Retinal pigment epithelial cell (primary cell): ENCODE measurements around the gene SEMA3E.

Experiments
- DNase-seq: peaks from one replicate; pipeline ENCODE4 v3.0.0-alpha.2; 2010; ENCODE audit warnings: low read depth
- H3K4me3 ChIP-seq: 2 replicates; pipeline ENCODE4 v1.5.1; 2011; ENCODE audit warnings: mild to moderate bottlenecking, low read length, control low read depth, moderate library complexity
- TF ChIP-seq, protein P1 (sequence below): conservative IDR thresholded peaks from 2 replicates; pipeline ENCODE4 v1.5.1; 2011; ENCODE audit warnings: low read depth, low read length, control low read depth, inconsistent platforms

SEMA3E gene

GRCh38 chr7:83492802-83493201, 156.1 kb downstream of the SEMA3E start:
- no peak for DNase-seq
- no peak overlapping the region for H3K4me3 ChIP-seq
- TF ChIP-seq, protein P1, sequence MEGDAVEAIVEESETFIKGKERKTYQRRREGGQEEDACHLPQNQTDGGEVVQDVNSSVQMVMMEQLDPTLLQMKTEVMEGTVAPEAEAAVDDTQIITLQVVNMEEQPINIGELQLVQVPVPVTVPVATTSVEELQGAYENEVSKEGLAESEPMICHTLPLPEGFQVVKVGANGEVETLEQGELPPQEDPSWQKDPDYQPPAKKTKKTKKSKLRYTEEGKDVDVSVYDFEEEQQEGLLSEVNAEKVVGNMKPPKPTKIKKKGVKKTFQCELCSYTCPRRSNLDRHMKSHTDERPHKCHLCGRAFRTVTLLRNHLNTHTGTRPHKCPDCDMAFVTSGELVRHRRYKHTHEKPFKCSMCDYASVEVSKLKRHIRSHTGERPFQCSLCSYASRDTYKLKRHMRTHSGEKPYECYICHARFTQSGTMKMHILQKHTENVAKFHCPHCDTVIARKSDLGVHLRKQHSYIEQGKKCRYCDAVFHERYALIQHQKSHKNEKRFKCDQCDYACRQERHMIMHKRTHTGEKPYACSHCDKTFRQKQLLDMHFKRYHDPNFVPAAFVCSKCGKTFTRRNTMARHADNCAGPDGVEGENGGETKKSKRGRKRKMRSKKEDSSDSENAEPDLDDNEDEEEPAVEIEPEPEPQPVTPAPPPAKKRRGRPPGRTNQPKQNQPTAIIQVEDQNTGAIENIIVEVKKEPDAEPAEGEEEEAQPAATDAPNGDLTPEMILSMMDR = no peak

GRCh38 chr7:83487801-83488200, 161.1 kb downstream of the SEMA3E start:
- no peak overlapping the region for H3K4me3 ChIP-seq
- TF ChIP-seq, protein P1 = no peak
- DNase-seq = no peak

DNA sequence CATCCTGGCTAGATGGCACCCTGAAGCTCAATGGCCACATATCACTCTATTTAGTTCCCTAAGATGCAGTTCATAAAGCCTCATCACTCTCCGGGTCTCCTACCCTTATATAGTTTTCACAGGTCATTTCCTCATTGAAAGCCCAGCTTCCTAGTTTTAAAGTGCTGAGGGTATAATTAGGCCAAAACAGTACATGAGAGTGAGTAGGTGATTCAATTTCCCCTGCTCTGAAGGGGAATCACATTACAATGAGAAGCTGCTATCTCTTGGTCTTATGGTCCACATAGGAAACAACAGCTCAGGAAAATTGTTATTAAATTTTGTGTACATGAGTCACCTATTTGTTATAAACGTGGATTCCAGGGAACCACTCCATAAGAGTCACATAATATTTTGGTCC, 162.0 kb downstream of the SEMA3E start:
- no peak for DNase-seq
- H3K4me3 ChIP-seq = no peak overlapping the region
- TF ChIP-seq, protein P1 = no peak

DNA sequence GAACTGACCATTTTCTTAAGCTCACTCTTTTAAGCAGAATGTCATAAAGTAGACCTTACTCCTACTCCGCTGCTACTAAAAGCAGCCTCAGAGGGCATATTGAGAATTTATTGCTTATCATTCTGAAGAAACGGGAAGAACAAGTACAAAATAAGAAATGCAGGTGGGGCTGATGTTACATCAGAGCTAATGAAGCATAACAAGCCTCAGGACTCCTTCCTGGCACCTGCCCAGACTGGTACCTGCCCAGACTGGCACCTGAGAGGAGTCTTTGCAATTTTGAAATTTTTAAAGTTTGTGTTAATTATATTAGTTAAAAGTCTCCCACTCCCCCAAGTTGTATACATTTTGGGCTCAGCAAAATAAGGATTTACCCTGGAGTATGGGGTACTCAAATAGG, 162.4 kb downstream of the SEMA3E start:
- no peak overlapping the region for H3K4me3 ChIP-seq
- DNase-seq = no peak
- TF ChIP-seq, protein P1 = no peak

DNA sequence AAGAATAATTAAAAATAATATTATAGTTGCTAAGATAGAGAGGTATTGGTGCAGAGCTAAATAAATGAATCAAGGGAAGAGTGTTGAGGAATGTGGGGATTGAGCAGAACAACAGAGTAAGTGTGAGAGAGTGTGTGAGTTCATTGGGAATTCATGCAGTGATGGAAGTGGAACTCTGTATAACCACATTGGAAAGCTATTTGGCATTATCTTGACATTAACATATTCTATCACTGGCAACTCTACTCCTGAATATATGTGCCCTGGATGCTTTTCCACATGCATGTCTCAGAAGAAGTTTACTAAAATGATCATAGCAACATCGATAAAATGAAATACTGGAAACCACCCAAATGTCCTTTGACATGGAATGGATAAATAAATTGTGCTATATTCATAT, 164.1 kb downstream of the SEMA3E start:
- no peak for DNase-seq
- H3K4me3 ChIP-seq = no peak overlapping the region
- TF ChIP-seq, protein P1 = no peak

- TF ChIP-seq, protein P1 = no peak
- no peak for DNase-seq
- H3K4me3 ChIP-seq = no peak overlapping the region
These were observed 164.7 kb downstream of the SEMA3E start for GRCh38 chr7:83484266-83484665.

GRCh38 chr7:83478616-83479015, 170.3 kb downstream of the SEMA3E start:
- TF ChIP-seq, protein P1 = no peak
- H3K4me3 ChIP-seq = no peak overlapping the region
- DNase-seq = no peak
